Spinal cord (tissue), 10 donors: Measurements from ENCODE around the gene PPP1R15B. TPM values are rescaled to one million over a fixed set of nuclear protein-coding genes. Genes with fewer than 3 reads are reported as not detected.

ENCODE experiments used
- DNase-seq, 6 donors: peaks; one replicate each; pipeline versions ENCODE4 v3.0.0 to v3.0.0-alpha.2; 2013 to 2015; ENCODE audit warnings: low spot score in 6 of 6, low read depth in 4 of 6
- H3K27ac ChIP-seq: one replicate; pipeline ENCODE4 v1.5.1; 2013; ENCODE audit warnings: low read depth, low read length, control low read depth
- H3K27me3 ChIP-seq: one replicate; pipeline ENCODE4 v1.6.1; 2013; ENCODE audit warnings: low read length; ENCODE audit not compliant: control insufficient read depth, insufficient read depth
- H3K36me3 ChIP-seq: one replicate; pipeline ENCODE4 v1.6.1; 2013; ENCODE audit warnings: low read length; ENCODE audit not compliant: control insufficient read depth, insufficient read depth
- H3K4me1 ChIP-seq: one replicate; pipeline ENCODE4 v1.6.1; 2013; ENCODE audit warnings: low read length; ENCODE audit not compliant: control insufficient read depth, insufficient read depth
- H3K4me3 ChIP-seq: one replicate; pipeline ENCODE4 v1.5.1; 2013; ENCODE audit warnings: low read depth, low read length, control low read depth
- H3K9me3 ChIP-seq: one replicate; pipeline ENCODE4 v1.6.1; 2013; ENCODE audit warnings: low read length; ENCODE audit not compliant: control insufficient read depth, insufficient read depth
- WGBS: methylation state at CpG from one replicate; pipeline ENCODE4 v1.1.5; 2013; ENCODE audit warnings: missing lambda C conversion rate; ENCODE audit not compliant: insufficient coverage; 5-methylcytosine and 5-hydroxymethylcytosine counted together
- polyA plus RNA-seq, 2 donors: library from polyadenylated mRNA; unstranded; fragments of 120-200 nt; gene quantifications; one replicate each; pipeline ENCODE4 v1.2.1, GENCODE V29; 2013; ENCODE audit not compliant: insufficient read length in 2 of 2
- total RNA-seq, 2 donors: library from RNA; depleted of rRNA in 1 of 2; stranded (reverse); fragments of 120-200 nt in 1 of 2; fragments of >200 nt in 1 of 2; gene quantifications; one replicate each; pipeline versions ENCODE4 v1.2.3 to v1.2.4, GENCODE V29; 2013 to 2014
- donor health status: healthy.

The PPP1R15B gene
- total and polyA plus RNA-seq, 4 donors: 31.4 to 51.4 (median 36.0) TPM

GRCh38 chr1:204416589-204417073 is 5.0 kb upstream of the PPP1R15B start:
- Histone ChIP-seq H3K9me3 (no peaks in the 10 kb centered on the region), H3K4me1 (peaks cover 9% of the 10 kb centered on the region), H3K27ac (no peak overlapping the region), H3K36me3 (no peaks in the 10 kb centered on the region), H3K4me3 (no peak overlapping the region), H3K27me3 (no peaks in the 10 kb centered on the region)
- DNase-seq: no peak

- no peaks in the 10 kb centered on the region for H3K27me3 ChIP-seq
- no peaks in the 10 kb centered on the region for H3K36me3 ChIP-seq
- no CpG with 5 or more reads among the region's 3 CpGs for WGBS
- DNase-seq: no peak
- H3K27ac ChIP-seq: no peak overlapping the region
- H3K4me3 ChIP-seq: no peak overlapping the region
- H3K4me1 ChIP-seq: peaks cover 9% of the 10 kb centered on the region
- no peaks in the 10 kb centered on the region for H3K9me3 ChIP-seq
Observed at GRCh38 chr1:204415351-204415750, 3.7 kb upstream of the PPP1R15B start.

- Histone ChIP-seq H3K27ac (no peak overlapping the region), H3K27me3 (no peaks in the 10 kb centered on the region), H3K36me3 (no peaks in the 10 kb centered on the region), H3K9me3 (no peaks in the 10 kb centered on the region), H3K4me1 (peaks cover 9% of the 10 kb centered on the region), H3K4me3 (no peak overlapping the region)
- DNase-seq: no peak
Observed at GRCh38 chr1:204414016-204414415, 2.4 kb upstream of the PPP1R15B start.

GRCh38 chr1:204413170-204413535 is 1.5 kb upstream of the PPP1R15B start:
- Histone ChIP-seq H3K9me3 (no peaks in the 10 kb centered on the region), H3K4me1 (peaks cover 9% of the 10 kb centered on the region), H3K4me3 (no peak overlapping the region), H3K27me3 (no peaks in the 10 kb centered on the region), H3K36me3 (no peaks in the 10 kb centered on the region), H3K27ac (no peak overlapping the region)
- 83% methylated on average over 1 of the region's 1 CpG for WGBS
- DNase-seq: no peak

GRCh38 chr1:204410688-204411450 is 748 bp downstream of the PPP1R15B start:
- DNase-seq: peak in 3 of 6 donors; percentile 22 to 75 (median 53)
- peaks cover 11% of the 10 kb centered on the region for H3K4me1 ChIP-seq
- peak overlapping the region; percentile 99 for H3K27ac ChIP-seq
- WGBS: under 1% methylated on average over 37 of the region's 38 CpGs
- no peaks in the 10 kb centered on the region for H3K27me3 ChIP-seq
- H3K4me3 ChIP-seq: peak overlapping the region; percentile 83
- no peaks in the 10 kb centered on the region for H3K9me3 ChIP-seq
- peaks cover 3% of the 10 kb centered on the region for H3K36me3 ChIP-seq

GRCh38 chr1:204409836-204410687 is 1.6 kb downstream of the PPP1R15B start:
- WGBS: 1% methylated on average over 7 of the region's 10 CpGs
- peaks cover 3% of the 10 kb centered on the region for H3K36me3 ChIP-seq
- H3K4me1 ChIP-seq: peaks cover 11% of the 10 kb centered on the region
- no peak for DNase-seq
- H3K4me3 ChIP-seq: peak overlapping the region; percentile 83
- H3K27me3 ChIP-seq: no peaks in the 10 kb centered on the region
- peak overlapping the region; percentile 99 for H3K27ac ChIP-seq
- H3K9me3 ChIP-seq: no peaks in the 10 kb centered on the region

GRCh38 chr1:204409123-204409522 is 2.5 kb downstream of the PPP1R15B start:
- H3K4me1 ChIP-seq: peaks cover 11% of the 10 kb centered on the region
- peak overlapping the region; percentile 99 for H3K27ac ChIP-seq
- no CpG with 5 or more reads among the region's 3 CpGs for WGBS
- no peaks in the 10 kb centered on the region for H3K9me3 ChIP-seq
- DNase-seq: no peak
- H3K27me3 ChIP-seq: no peaks in the 10 kb centered on the region
- H3K36me3 ChIP-seq: peaks cover 5% of the 10 kb centered on the region
- H3K4me3 ChIP-seq: peak overlapping the region; percentile 83

GRCh38 chr1:204408602-204409001 is 3.0 kb downstream of the PPP1R15B start:
- Histone ChIP-seq H3K9me3 (no peaks in the 10 kb centered on the region), H3K27ac (no peak overlapping the region), H3K27me3 (no peaks in the 10 kb centered on the region), H3K4me1 (peaks cover 11% of the 10 kb centered on the region), H3K4me3 (peak overlapping the region; percentile 83), H3K36me3 (peaks cover 8% of the 10 kb centered on the region)
- no peak for DNase-seq
- WGBS: no CpG with 5 or more reads among the region's 1 CpG

- peak overlapping the region; percentile 83 for H3K4me3 ChIP-seq
- 0% methylated on average over 1 of the region's 2 CpGs for WGBS
Observed at GRCh38 chr1:204408074-204408507, 3.5 kb downstream of the PPP1R15B start.

More at GRCh38 chr1:204408074-204408507, 3.5 kb downstream of the PPP1R15B start:
- H3K4me1 ChIP-seq: peaks cover 11% of the 10 kb centered on the region
- DNase-seq: peak in 5 of 6 donors; percentile 62 to 87 (median 72)
- H3K36me3 ChIP-seq: peaks cover 8% of the 10 kb centered on the region
- no peaks in the 10 kb centered on the region for H3K27me3 ChIP-seq
- peak overlapping the region; percentile 3 for H3K27ac ChIP-seq
- no peaks in the 10 kb centered on the region for H3K9me3 ChIP-seq
